Suppressor macrophage treated with lipopolysaccharide for 1 hour (primary cell): ENCODE data around the gene COL13A1.

Source experiments
- DNase-seq, 3 donors: peaks; one replicate each; pipeline ENCODE4 v3.0.0-alpha.2; 2020 to 2022

Gene COL13A1

DNA sequence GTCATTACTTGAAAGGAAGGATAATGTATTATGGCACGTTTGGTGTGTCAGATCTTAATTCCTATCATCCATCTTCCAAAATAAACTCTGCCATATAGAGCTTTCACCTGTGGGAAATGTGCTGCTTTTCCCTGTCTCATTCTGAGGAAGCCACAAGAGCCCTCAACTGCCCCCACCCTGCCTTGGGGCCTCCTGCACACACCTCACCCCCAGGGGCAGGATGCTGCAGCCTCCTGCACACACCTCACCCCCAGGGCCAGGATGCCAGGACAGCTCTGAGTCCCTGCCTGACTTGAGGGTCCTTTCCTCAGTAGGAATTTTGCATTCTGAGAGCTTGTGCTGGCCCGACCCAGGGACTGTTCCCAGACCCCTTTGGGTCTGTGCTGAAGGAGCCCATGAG, 67.1 kb downstream of the COL13A1 start:
- DNase-seq: no peak

DNA sequence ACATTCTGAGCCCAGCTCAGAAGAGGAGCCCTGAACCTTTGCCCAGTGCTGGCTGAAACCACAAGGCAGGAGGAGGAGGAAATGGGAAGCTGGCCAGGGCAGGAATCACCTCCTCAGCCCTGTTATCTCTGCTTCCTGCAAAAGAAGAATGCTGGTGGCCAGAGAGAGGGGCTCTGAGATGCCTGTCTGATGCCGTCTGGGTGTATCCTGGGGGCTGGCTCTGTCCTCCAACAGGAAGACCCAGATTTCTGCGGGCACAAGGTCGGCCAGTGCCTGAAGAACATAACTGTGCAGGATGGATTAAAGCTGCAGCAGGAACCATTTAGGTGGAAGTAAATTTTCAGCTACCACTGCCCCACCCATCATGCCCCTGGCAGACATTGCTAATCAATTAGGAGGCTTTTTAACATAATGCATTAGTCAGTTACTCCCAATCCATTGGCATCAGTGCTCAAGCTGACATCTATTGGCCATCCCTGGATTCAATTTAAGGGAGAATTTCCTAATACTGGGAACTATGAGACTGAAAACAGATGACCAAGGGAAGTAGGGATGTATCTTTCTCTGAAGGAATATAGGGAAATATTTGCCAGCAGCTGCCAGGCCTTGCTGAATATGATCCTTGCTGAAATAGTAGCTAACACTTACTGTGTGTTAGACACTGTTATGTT, 67.7 kb downstream of the COL13A1 start:
- no peak for DNase-seq

DNA sequence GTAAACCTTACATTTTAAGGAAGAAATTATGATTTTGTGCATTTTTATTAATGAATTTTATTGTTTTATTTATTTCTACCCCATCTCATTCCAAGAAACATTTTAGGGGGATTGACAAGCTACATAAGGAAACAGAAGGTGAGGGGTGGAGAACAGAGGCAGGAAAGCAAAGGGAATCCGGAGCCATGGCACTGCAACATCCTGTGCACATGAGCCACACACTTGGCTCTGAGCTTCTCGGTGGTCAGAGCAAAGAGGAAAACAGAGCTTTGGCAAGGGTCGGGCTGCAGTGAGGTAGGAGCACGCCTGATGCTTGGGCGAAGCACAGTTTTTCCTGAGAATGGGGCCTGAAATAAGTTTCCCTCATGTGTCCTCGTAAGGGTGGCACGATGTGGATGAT, 68.9 kb downstream of the COL13A1 start:
- no peak for DNase-seq

DNA sequence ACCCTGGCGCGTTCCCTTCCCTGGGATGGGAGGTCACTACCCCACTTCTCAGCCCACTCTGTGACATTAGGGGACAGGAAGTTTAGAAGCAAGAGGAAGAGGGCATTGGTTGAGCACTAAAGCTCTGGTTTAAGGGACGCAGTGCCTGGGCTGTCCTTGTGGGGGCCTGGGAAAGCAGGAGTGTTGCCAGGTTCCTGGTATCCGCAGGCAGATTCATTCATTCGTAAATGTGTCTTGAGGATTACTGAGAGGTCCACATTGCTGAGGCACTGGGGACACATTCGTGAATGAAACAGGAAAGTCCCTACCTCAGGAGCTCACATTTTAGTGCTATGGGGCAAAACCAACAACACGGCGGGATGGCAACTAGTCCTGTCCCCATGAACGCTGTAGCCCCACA, 69.4 kb downstream of the COL13A1 start:
- DNase-seq: no peak

DNA sequence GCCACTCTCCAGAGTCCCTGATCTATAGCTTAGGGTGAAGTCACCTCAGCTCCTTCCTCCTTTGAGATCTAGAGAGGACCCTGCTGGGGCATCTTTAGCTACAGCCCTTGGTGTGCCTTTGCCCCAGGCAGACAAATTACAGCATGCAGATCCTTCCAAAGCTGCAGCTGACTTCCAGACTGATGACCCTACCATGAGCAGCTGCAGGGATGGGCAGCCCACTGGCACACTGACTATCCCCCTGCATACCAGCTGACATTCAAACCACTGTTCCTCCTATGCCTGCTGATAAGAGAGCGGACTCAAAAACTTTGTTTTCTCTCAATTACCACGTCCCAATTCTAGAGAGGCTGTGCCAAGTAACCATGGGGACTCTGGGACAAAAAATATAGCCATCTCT, 70.6 kb downstream of the COL13A1 start:
- no peak for DNase-seq

DNA sequence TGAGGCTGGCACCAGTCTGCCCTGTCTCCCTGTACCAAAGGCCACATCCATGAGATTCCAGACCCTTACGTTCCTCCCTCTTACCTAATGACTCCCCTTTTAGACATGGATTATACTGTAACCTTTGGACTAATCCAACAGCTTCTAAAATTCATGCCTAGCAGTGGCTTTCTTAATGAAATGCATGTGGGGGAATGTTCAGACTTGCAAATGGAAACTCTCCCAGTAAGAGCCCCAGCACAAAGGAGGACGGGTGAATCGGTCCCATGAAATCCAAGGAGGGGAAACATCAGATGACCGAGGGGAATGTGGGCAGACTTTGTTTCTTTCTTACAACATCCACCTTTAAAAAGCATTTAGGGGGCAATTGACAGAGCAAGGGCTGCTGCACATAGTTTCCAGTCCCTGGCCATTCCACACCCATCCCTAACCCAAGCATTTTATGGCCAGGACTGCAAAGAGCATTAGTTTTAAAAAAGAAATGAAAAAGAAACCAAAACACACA, 71.5 kb downstream of the COL13A1 start:
- no peak for DNase-seq

DNA sequence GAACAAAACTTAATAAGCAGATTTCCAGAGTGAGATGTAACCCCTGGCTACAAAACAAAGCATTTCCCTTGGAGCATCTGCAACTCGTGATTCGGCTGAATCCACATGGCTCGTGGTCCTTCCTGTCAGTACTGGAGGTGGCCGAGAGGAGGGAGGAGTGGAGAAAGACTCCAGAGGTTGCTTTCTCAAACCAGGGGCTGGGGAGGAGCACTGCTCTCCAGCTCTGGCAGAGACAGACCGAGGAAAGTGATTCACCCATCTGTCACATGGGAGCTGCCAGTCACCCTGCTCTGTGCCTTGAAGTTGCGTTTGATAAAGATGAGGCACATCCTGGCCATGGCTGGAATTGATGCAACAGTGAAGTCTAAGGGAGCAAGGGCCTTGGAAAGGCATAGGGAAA, 72.7 kb downstream of the COL13A1 start:
- DNase-seq: no peak

DNA sequence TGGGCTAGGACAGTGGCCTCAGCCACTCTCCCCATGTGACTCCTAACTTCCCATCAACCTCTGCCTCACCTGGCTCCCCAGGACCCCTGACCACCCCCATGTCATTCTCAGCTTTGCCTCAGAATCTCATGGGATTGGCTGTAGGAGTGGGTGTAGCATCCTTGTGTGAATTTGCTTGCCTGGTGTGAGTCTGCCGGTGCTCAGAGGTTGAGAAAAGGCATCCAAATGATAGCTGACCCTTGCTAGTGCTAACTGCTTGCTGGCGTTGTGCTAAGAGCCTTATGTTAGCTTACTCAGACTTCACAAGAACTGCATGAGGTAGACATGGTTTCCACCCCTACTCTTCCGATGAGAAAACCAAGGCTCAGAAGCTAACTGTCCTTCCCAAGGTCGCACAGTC, 74.2 kb downstream of the COL13A1 start:
- no peak for DNase-seq

DNA sequence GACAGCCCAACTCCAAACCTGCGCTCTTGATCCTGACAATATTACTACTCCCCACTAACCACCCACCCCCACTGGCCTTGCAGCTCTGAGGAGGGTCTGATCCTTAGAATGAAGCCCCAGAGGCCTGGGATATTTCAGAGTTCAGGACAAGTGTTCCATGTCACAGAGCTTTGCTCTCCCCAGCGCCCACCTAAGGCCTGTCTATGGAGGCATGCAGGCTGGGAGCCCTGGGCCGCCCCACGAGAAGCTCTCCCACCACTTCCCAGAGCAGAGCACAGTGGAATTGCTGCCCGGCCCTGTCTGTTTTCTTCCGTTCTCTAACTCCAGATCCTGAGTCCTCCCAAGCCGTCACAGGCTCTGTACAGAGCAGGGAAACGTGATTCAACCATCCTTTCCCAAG, 74.6 kb downstream of the COL13A1 start:
- DNase-seq: no peak

DNA sequence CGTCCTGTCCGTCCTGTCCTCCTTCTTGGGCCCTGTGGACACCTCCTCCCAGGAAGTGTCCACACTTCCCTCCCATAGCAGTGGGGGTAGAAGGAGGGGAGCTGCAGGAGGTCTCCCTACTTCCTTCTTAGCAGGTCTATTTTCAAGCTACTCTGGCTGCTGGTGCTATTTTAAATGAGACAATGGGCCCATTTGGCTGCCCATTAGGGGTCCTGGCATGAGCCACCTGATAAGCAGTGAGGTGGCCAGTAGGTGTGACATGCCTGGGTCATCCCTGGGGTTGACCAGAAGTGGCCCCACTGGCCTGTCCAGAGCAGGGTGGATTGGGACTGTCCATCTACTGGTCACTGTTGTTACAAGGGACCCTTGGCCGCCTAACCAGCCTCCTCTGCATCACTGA, 75.2 kb downstream of the COL13A1 start:
- DNase-seq: no peak

DNA sequence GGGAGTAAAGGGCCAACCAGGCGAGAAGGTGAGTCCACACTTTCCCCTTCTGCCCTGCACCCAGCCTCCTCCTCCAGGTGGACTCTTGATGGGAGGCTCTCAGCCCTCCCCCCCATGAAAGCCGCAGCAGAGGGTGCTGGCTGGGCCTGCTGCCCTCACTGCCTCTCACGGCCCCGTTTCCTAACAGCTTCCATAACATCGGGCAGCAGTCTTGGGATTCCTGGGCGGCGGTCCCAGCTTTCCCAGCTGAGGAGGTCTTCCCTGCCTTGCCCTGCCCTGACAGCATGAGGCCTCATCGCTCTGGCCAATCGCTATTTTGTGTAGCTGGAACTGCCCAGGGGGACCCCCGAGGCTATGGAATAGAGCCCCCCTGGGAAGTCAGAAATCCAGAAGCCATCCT, 76.3 kb downstream of the COL13A1 start:
- DNase-seq: no peak

DNA sequence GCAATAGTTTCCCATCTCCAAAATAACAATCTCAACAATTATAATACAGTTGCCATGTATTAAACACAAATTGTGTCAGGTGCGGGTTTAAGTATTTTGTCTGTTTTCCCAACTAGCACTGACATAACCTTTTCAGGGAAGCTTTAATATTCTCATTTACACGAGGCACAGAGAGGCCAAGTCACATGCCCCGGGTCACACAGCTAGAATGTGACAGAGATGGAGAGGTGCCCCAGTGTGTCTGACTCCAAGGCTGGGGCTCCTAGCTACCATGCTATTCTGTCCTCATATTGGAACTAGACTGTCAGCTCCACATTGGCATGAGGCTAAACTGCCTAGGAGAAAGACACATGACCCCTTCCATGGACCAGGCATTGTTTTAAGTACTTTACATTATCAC, 77.2 kb downstream of the COL13A1 start:
- no peak for DNase-seq

DNA sequence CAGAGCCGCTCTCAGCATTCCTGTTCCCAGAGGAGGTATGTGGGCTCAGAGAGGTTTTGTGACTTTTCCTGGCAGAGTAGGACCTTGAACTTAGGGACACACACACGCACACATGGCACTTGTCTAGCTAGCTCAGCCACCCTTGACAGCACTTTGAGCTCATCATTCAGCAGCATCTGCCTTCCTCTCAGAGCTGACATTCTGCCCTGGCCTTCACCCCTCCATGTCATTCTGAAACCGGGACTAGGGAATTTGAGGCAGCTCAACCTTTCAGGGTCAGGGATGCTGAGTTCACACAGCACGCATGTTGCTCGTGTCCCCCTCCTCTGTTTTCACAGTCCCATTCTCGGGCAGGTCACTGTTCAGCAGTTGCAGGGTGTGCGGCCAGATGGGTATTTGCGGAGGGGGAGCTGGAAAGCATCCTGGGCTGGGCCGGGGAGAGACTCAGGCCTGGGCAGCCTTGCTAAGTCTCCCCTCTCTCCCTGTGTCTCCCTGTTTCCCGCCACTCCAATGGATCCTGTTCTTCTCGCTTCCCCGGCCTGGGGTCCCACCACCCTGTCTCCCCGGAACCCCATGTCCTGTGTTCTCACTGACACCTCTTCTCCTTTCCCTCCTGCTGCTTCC, 78.0 kb downstream of the COL13A1 start:
- no peak for DNase-seq

DNA sequence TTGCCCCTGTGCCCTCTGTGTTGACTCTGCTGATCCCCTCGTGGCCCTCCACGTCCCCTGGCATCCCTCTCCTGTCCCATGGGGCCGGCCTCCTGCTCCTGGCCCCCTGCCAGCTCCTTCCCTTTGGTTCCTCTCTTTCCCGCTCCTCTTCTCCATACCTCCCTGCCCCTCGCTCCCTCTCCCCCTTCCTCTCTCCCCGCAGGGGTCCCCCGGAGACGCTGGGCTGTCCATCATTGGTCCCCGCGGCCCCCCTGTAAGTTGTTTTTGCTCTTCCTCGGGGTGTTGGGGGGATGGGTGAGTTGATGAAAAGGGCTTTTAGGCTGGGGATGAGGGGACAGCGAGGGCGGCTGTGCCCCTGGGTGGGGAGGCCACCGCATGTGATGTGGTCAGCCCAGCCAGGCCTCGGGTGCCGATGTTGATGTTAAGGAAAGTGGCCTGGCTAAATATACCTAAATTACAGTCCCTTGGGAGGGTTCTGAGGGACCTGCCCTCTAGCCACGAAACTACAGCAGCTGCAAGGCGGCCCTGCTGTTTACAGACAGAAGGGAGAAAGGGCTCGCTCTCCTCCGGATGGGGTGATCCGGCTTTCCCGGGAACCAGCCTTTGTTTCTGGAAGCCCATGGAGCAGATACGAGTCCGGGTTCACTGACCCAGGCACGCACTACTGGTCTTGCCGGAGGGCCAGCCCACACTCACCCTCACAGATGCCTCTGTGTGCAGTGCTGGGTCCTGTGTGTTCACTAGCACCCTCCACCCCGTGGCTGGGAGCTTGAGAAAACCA, 78.8 kb downstream of the COL13A1 start:
- DNase-seq: no peak

DNA sequence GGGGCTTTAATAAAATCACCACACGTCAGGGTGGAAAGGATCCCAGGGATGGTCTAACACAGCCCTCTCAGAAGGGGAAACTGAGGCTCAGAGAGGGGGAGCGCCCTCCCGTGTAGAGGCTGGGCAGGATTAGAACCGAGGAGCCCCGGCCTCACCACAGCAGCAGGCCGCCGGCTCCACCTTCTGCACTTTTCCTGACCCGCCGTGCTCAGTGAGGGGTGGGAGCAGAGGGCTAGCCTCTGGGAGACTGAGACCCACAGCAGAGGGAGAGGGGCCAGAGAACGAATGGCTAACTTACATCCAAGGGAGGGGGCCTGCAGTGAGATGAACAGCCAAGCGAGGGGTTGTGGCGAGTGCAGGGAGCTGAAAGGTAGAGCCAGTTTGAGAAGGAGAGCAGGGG, 79.5 kb downstream of the COL13A1 start:
- no peak for DNase-seq

DNA sequence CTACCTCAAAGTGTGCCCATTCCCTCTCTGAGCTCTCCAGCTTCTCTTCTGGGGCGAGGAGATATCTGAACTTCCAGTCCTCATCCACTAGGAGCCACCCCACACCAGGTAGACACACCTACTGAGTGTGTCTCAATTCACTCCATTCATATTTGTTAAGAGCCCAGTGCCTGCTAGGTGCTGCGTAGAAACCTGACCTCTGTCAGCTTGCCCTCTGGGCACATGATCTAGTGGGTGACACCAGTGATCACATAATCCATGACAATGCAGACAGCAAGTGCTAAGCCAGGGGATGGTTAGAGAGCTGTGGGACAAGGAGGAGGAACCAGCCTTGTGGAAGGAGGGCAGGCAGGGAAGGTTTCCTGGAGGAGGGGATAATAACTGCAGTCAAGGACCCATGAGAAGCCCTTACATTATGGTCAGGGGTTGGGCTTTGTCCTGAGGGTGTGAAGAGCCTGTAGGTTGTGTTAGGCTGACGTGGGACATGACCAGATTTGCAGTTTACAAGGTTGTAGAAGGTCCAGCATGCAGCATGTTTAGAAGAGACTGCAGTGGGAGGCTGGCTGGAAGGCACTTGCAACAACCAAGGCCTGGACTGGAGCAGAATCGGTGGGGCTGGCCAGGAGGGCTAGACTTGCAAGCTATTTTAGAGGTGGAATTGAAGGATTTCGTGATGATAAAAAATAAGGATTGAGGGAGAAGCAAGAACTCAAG, 81.8 kb downstream of the COL13A1 start:
- no peak for DNase-seq

DNA sequence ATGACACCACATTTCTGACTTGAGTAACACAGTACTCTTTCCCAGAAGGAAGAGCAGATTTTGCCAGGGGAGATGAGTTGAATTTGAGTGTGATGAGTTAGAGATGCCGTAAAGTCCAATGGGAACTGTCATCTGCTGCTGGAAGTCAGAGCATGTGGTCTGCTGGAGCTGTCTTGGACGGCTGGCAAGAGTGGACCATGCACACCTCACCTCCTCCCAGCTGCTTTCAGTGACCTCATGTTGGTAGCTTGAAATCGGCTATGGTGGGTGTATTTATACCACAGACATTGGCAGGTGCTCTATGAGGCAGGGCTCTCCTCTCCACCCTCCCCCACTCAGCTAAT, 82.3 kb downstream of the COL13A1 start:
- DNase-seq: no peak

DNA sequence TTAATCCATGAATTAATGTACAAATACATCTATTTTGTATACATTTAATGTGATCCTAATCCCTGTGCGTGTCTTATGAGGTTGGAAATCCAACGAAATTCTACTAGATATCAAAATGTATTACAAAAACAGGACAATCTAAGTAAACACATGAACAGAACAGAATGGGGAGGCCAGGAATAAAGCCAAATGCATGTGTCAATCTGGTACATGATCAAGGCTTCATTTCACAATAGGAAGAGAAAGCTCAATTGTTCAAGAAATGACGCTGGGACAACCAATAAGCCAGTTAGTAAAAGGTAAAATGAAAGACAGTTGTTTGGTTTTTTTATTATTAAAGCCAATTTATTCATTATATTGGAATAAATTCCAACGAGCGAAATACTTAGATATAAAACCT, 83.0 kb downstream of the COL13A1 start:
- no peak for DNase-seq

DNA sequence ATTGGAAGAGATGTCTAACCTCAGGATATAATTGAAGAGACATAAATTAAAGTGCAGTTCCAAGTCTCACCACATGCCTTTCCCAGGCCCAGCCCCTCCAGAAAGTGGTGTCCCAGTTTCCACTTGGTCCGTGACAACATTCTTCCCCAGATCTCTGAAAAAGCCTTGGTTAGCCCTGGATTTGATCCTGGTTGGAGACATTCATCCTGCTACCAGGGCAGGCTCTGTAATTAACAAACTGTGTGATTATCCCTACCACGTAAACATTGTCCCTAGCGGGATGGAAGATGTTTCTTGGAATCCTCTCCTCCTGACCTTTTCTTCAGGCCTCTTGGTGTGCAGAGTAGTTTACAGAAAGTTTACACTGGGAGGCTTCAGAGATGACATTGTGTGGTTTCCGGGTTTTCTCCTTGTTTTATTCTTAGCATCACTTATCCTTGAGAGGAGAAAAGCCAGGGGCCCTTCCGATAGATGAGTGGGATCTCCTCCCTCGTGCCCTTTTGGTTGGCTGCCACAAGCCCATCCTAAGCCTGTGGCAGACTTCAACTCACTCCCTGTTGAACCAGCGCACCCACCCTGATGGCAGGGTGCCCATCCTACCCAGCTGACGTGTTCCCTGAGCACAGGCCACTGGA, 83.8 kb downstream of the COL13A1 start:
- DNase-seq: peak in 1 of 3 donors; percentile 6

DNA sequence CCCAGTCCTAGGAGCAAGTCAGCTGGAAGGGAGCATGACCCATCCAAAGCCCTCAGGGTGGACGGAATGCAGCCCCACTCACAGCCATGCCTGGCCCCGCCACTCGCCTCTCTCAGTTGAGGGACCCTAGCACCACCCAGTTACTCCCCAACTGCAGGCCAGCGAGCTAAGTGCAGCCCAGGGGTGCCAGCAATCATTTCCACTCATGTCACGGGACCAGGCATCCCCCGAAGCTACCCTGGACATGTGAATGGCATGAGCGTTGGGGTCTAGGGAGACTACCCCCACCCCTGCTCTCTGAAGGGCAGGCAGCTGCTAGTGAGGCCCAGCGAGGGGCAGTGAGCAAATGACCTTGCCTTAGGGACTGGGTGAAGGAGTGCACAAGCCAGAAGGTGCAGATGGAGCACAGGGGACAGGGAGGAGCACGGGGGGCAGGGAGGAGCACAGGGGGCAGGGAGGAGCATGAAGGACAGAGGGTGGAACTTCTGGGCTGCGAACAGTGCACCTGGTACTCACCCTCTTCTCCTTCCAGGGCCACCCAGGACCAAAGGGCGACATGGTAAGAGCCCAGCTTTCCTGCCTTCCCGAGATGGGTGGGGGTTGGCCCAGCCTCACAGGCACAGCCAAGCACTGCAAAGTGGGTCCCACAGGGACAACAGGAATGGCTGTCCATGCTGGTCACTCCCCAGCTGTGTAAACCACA, 87.3 kb downstream of the COL13A1 start:
- DNase-seq: no peak

DNA sequence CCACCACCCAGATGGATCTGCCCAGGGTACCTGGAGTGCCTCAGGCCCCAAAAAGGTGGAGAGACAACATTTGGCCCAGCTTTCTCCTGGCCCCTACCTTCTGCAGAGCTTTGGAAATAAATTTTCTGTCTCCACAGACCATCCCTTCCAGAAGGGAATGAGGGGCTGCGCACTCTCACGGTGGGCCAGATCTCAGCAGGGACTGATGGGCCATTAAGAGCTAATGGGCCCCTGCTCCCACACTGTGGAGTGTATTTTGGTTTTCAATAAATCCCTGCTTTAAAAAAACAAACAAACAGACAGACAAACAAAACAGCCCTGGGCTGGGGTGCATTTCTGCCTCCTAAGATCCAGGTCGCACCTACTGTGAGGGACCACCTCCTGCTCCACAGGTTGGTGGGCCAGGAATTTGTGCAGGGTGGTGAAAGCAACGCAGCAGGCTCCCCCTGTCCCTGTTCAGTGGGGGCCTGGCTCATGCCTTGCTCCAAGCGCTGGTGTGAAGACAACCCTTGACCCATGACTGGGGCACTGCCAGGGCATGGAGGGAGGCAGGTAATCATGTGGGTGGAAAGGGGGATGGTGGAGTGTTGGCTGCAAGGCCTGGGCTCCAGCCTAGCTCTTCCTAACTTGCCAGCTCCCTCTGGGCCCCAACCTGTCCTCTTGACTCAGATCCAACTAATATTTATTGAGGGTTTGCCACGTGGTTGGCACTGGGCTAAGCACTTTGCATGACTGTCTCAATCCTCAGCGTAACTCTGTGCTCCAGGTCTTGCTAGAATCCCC, 88.5 kb downstream of the COL13A1 start:
- no peak for DNase-seq
